CMK (cell line): ENCODE data around the gene TIMM44.
"Not testable (repeated sequence)": the region's sequence is repeated elsewhere in the genome, so short reads cannot be mapped to it uniquely, and the experiment has no call there.

ENCODE experiments used
- DNase-seq: peaks from one replicate; pipeline ENCODE4 v3.0.0-alpha.2; 2010; ENCODE audit warnings: low read depth

Gene TIMM44

DNA sequence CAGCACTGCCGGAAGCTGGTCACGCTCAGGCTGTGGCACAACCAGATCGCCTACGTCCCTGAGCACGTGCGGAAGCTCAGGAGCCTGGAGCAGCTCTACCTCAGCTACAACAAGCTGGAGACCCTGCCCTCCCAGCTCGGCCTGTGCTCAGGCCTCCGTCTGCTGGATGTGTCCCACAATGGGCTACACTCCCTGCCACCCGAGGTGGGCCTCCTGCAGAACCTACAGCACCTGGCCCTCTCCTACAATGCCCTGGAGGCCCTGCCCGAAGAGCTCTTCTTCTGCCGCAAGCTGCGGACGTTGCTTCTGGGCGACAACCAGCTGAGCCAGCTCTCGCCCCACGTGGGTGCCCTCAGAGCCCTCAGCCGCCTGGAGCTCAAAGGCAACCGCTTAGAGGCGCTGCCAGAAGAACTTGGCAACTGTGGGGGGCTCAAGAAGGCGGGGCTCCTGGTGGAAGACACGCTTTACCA lies 43.0 kb downstream of the TIMM44 start:
- DNase-seq, result no peak

DNA sequence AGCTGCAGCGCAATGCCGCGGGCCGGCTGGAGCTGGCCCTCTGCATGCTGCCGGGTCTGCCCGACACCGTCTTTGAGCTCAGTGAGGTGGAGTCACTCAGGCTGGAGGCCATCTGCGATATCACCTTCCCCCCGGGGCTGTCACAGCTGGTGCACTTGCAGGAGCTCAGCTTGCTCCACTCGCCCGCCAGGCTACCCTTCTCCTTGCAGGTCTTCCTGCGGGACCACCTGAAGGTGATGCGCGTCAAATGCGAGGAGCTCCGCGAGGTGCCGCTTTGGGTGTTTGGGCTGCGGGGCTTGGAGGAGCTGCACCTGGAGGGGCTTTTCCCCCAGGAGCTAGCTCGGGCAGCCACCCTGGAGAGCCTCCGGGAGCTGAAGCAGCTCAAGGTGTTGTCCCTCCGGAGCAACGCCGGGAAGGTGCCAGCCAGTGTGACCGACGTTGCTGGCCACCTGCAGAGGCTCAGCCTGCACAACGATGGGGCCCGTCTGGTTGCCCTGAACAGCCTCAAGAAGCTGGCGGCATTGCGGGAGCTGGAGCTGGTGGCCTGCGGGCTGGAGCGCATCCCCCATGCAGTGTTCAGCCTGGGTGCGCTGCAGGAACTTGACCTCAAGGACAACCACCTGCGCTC lies 43.6 kb downstream of the TIMM44 start:
- DNase-seq, result no peak

DNA sequence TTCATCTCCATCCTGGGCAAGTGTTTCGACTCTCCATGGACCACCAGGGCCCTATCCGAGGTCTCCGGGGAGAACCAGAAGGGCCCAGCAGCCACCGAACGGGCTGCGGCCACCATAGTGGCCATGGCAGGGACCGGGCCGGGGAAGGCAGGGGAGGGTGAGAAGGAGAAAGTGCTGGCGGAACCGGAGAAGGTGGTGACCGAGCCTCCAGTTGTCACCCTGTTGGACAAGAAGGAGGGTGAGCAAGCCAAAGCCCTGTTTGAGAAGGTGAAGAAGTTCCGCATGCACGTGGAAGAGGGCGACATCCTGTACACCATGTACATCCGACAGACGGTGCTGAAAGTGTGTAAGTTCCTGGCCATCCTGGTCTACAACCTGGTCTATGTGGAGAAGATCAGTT lies 44.5 kb downstream of the TIMM44 start:
- no peak for DNase-seq

DNA sequence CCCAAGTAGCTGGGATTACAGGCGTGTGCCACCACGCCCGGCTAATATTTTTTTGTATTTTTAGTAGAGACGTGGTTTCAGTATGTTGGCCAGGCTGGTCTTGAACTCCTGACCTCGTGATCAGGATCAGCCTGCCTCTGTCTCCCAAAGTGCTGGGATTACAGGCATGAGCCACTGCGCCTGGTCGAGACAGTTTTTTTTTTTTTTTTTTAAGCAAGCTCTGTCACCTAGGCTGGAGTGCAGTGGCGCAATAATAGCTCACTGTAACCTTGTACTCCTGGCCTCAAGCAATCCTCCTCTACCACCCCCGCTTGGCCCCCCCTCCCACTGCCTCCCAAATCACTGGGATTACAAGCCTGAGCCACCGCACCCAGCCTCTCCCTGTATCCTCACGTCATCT lies 46.2 kb downstream of the TIMM44 start:
- no peak for DNase-seq

DNA sequence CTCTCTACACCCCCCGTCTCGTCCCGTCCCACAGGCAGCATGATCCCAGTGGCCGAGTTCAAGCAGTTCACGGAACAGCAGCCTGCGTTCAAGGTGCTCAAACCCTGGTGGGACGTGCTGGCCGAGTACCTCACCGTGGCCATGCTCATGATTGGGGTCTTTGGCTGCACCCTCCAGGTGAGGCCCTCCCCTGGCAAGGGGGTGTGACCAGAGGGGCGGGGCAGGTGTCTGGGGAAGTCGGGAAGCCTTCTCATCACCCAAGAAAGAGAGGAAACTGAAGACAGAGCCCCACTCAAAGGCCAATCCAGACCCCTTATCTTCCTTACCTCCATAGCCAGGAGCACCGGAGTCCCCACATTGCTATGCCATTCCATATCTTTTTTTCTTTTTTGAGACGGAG lies 47.9 kb downstream of the TIMM44 start:
- no peak for DNase-seq

DNA sequence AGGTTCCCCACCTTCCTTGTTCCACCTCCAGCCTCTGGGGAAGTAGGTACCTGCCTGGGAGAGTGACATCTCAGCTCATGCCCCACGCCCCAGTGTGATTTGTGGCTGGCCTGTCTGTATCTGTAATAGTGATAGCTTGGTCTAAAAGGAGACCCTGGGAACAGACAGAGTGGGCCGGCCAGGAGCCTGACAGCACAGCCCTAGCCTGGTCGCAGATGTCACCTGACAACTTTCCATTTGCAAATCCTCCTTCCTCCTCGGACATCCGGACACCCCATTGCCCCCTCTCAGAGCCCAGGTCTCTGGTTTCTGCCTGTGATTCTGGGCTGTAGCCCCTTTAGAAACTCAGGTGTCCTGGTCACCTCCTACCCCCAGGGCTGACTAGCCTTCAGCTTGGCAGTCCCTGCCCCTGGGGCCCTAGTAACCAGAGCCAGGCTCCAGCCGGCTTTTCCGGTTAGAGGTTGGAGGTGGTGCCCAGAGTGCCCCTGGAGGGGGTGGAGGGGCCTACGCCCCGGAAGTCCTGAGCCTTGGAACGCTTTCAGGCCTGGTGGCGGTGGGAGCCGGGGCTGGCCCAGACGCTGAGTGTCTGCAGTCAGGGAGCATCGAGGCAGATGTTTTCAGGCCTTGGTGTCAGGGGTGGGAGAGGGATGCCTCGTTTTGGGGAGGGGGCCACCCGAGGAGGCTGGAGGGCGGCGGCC lies 48.7 kb downstream of the TIMM44 start:
- DNase-seq, result no peak

DNA sequence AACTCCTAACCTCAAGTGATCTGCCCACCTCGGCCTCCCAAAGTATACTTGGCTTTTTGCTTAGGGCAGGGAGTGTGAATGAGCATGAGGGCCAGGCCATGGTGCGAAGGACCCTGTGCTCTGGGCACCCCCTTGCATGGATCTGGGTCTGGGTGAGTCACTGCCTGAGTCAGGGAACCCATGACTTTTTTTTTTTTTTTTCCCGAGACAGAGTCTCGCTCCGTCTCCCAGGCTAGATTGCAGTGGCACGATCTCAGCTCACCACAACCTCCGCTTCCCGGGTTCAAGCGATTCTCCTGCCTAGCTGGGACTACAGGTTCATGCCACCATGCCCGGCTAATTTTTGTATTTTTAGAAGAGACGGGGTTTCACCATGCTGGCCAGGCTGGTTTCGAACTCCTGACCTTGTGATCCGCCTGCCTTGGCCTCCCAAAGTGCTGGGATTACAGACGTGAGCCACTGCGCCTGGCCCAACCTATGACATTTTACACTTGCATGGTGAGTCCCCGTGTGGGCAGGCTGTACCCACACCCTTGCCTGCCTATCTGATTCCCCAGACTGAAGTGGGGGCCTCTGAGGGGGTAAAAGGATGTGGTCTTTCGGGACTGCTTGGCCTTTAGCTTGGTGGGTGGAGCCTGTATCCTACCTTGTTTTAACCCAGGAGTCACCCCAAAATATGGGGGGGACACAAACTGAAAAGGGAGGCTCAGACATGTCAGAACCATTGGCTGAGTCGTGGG lies 49.9 kb downstream of the TIMM44 start:
- DNase-seq, result not testable (repeated sequence)

DNA sequence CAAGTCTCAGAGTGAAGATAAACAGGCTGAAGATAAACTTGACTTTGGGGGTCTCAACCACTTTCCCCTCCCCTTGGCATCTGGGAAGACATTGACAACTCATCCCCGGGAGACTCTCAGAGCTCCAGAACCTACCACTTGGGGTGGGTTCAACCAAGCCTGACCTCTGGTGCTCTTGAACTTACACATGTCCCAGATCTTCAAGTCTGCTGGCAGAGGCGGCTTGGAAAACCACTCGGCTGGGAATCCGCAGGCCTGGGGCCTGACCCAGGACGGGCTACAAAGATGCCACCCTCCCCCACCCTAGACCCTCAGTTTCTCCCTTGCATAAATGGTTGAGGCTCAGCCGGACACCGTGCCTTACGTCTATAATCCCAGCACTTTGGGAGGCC lies 54.6 kb downstream of the TIMM44 start:
- DNase-seq, result no peak

DNA sequence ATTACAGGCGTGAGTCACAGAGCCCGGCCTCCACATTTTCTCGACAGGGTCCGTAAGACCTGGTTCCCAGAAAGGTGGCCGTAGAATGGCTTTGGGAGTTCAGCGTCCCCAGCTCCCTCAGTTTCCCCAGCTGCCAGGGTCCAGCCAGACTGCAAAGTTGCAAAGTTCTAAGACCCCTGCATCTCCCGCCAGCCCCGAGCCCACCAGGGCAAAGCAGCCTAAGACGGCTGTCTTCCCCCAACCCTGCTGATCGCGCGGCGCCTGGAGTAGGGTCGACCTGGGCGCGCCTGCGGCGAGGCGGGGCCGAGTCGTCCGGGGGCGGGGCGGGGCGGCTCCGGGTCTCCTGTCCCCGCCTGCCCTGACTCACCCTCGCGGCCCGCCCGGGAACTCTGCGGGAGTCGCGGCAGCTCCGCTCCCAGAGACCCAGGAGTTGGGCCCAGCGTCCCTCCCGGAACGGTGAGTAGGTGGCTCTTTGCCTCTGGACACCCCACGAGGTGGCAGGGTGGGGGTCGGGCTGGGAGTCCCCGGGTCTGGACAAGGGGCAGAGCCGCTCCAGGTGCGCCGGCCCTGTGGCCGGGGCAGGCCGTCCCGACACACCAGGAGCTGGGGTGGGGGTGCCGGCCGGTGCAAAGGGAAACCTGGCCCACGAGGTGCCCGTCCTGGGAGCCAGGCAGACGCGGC lies 55.2 kb downstream of the TIMM44 start, which contains the start of gene LRRC8E:
LRRC8E (plus strand) TSS at position 366 of the 681 bp plus-strand sequence. CDS start 7,094 bp downstream, outside the sequence.
- no peak for DNase-seq

DNA sequence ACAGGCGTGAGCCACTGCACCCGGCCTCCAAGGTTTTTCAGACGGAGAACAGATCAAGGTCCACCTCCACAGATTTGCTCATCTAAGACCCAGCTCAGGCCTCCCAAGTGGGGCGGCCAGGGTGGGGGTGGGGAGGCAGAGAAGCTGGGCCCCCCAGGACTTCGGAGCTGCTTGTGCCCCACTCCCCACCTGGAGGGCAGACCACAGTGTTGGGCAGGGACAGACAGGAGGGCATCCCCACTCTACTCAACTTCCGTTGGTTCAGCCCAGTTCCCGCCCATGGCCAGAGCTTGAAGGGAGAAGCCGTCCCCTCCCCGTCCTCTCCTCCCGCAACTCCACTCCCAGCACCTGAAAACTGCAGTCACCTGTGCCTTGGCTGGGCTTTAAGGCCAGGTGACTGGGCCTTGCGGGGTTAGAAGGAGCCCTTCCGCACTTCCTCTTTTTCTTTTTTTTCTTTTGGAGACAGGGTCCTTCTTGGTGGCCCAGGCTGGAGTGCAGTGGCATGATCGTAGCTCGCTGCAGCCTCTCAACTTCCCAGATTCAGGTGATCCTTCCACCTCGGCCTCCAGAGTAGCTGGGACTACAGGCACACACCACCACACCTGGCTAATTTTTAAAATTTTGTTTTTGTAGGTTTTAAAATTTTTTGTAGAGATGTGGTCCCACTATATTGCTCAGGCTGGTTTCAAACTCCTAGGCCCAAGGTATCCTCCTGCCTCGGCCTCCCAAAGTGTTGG lies 55.9 kb downstream of the TIMM44 start:
- no peak for DNase-seq

DNA sequence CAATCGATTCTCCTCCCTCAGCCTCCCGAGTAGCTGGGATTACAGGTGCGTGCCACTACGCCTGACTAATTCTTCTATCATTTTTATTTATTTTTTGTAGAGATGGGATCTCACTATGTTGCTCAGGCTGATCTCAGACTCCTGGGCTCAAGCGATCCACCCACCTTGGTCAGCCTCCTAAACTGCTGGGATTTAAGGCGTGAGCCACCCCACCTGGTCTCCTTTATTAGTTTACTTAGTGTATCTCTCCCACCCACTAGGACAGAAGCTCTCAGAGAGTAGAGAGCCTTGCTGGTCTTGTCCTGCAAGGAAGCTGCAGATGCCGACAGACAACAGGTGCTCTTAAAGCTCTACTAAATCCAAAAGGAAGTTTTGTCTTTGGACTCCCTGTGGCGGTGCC lies 57.6 kb downstream of the TIMM44 start:
- no peak for DNase-seq

DNA sequence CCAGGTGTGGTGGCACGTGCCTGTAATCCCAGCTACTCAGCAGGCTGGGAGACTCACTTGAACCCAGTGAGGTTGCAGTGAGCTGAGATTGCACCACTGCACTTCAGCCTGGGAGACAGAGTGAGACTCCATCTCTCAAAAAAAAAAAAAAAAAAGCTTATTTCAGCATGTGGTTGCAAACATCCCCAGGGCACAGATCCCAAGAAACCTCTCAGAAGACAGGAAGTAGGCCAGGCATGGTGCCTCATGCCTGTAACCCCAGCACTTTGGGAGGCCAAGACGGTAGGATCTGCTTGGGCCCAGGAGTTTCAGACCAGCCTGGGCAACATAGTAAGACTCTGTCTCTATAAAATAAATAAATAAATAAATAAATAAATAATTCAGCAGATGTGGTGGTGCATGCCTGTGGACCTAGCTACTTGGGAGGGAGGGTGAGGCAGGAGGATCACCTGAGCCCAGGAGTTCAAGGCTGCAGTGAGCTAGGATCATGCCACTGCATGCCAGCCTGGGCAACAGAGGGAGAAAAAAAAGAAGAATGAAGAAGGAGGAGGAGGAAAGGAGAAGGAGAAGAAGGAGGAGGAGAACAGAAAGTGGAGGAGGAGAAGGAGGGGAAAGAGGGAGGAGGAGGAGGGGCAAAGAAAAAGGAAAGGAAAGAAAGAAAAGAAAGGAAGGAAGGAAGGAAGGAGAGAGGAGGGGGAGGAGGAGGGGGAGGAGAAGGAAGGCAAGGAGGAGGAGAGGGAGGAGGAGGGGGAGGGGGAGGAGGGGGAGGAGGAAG lies 59.5 kb downstream of the TIMM44 start:
- DNase-seq, result no peak

DNA sequence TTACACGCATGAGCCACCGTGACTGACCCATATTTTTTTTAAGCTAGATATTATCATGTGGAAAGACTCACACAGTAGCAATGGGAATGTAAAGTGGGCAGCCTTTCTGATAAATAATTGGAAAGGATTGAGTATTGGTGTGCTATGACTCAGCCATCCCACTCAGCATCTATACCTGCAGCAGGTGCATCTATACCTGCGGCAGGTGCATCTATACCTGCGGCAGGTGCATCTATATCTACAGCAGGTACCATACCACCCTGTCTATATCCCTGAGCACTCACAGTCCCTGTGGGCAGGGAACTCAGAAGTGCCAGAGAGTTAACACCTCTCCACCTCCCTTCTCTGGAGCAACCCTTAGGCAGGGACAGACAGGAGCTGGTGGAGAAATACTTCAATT lies 60.4 kb downstream of the TIMM44 start:
- no peak for DNase-seq

DNA sequence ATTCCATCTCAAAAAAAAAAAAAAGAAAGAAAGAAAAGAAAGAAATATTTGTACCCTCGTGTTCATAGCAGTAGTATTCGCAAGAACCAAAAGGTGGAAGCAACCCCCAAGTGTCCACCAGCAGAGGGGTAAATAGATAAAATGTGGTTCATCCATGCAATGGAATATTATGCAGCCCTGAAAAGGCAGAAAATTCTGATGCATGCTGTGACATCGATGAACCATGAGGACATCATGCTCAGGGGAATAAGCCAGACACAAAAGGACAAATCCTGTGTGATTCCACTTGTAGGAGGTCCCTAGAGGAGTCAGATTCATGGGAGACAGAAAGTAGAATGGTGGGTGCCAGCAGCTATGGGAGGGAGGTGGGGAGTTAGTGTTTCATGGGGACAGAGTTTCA lies 61.6 kb downstream of the TIMM44 start:
- no peak for DNase-seq

DNA sequence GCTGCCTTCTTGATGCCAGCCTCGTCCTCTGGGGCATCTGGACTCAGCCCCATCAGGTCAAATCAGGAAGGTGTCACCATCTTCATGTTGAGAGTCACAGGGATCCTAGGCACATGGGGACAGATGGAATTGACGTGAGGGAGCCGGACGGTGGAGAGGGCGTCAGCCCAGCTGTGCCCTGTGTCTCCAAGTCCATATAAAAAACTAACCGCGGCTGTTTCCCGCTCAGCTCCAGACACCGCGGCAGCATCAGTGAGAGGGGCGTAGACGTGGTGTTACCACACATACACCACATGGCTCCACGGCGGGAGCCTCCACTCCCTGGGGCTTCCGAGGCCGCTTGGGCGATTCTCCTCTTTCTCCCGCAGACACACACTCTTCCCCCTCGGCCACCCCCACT lies 63.6 kb downstream of the TIMM44 start:
- no peak for DNase-seq

DNA sequence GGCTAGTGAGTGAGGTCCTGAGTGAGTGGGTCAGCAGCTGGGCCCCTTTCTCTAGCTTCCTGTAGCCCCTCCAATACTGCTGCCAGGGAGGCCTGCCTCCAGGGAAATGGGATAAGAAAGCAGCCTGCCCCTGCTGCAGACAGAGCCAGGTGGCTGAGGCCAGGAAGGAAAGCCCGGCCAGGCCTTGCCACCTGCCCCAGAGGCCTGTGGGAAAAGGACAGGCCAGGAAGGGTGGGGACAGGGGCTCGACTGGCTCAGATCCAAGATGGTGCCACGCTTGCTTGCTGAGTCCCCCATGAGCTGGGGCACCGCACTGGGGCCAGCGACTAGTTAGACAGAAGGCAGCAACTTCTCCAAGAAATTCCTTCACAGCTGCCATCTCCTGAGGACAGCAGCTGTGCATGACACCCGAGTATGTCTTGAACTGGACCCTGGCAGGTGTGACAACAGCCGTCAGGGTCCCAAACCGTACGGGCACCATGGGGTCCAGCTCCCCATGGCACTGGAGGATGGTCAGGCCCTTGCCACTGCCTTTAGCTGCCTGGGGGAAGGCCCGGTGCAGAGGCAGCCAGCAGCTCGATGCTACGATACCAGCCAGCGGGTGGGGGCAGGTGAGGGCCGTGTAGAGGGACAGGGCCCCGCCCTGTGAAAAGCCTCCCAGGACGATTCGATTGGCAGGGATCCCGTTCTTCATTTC lies 64.2 kb downstream of the TIMM44 start:
- no peak for DNase-seq

DNA sequence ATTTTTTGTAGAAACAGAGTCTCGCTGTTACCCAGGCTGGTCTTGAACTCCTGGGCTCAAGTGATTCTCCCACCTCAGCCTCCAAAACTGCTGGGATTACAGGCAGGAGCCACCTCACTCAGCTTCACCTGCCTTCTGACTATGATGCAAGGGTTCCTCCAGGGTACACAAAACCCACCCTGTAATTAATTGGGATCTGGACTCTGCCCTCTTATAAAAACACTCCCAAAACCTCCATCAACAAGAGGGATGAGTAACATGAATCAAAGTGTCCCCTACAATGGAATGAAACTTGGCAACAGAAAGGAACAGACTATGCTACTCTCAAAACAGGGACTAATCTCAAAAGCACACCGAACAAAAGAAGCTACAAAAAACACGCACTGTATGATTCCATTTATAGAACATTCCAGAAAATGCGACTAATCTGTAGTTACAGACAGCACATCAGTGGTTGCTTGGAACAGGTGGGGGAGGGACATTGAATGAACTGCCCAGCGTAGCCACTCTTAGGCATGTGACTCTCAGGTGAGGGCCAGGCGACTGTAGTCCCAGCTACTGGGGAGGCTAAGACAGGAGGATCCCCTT lies 66.1 kb downstream of the TIMM44 start:
- no peak for DNase-seq
